CMK (cell line): Measurements from ENCODE around the gene SLC12A8.

Experiments
- DNase-seq: peaks from one replicate; pipeline ENCODE4 v3.0.0-alpha.2; 2010; ENCODE audit warnings: low read depth

The SLC12A8 gene

DNA sequence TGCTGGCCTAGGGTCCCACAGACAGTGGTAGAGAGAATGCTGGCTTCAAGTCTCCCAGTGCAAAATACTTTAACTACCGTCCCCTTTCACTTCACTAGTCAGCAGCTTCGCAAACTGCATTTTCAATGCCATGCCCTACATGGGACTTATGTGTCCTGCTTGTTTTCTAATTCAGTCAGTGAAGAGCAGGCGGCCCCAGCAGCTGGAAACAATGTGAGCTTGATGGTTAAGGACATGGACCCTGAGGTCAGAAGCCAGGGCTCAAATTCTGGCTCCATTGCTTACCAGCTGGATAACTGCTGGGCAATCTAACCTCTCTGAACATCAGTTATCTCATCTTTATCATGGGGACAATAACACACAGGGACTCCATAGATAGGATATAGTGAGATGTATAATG, 58.4 kb downstream of the SLC12A8 start:
- DNase-seq: no peak

DNA sequence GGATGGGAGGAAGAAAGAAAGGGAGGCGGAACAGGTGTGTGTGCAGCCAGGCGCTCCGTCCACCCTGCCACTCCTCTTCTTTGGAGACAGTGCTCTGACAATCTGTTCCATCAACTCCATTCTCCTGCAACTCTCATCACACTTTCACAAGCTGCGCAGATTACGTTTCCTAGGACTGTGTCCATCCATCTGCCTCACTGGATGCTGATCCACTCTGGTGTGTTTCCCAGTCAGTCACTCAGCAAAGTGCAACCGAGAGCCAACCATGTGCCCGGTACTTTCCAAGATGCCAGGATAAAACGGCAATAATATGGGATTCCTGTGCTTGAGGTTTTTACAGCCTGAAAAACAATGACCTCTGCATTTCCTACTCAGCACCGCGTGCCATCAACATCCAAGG, 59.6 kb downstream of the SLC12A8 start:
- no peak for DNase-seq

DNA sequence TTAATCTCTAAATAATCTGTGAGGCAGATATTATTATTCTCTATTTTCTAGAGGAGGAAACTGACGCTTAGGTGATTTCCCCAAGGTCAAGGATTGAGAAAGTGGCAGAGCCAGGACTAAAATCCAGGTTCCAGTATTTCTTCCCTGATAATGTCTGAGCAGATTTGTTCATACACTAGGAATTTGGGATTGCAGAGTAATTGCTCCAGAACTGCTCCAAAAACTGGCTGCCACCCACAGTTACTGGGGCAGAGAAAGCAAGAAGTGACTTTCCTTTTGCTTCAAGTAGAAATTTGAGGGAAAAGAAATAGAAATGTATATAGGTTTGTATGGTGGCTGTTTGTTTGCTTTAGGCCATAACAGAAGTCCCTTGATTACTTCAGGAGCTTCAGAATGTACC, 60.6 kb downstream of the SLC12A8 start:
- no peak for DNase-seq

DNA sequence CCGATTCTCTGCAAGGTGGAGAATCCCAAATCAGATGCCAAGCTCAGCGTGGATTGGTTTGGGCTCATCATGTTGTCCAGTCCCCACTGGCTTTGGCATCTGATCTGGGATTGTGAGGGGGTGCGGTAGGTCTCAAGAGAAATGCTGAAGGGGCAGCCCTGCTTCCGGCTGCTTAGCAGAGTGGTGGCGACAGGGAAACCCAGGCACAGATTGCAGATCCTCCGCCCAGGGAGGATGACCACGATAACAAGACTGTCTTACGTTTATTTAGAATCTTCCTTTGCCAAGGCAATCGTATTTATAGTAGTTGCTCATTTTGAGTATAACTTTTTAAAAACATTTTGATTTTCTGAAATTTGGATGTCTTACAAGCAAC, 61.1 kb downstream of the SLC12A8 start:
- DNase-seq: no peak

DNA sequence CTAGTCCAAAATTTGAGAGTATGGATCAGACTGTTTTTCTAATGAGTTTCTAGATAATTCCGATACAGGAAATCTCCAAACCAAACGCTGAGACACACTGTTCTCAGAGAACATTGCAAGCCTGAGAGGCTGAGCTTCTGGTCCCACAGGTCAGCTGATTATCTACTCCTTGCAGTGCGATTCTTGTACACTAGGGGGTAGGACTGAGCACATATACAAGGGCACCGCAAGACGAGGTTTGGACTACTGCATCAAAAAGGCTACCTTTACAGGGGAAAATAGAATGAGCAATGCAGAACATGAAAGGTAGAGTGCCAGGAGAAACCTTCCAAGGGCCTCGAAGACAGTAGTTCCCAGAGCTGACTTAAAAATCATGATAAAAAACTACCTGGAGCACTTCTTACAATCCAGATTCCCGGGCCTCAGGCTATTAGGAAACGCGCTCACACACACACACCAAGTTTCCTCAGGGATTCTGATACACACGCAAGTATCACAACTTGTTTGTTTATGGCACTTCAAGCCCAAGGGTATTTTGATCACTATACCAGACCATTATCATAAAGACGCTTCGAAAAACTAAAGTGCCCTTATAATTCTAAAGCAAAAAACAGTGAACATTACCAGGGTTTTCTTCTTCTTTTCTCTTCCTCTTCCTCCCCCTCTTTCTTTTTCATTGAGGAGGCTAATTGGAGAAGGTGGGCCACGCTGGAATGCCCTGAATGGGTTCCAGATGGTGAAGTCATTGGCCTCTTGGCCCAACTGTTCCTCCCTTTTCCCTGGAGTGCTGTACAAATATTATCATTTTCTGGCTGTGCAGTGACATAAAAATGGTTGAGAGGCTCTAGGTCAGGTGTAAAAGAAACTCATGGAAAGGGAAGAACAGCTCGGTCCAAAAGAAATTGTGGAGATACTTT, 61.8 kb downstream of the SLC12A8 start:
- DNase-seq: peak; percentile 61

DNA sequence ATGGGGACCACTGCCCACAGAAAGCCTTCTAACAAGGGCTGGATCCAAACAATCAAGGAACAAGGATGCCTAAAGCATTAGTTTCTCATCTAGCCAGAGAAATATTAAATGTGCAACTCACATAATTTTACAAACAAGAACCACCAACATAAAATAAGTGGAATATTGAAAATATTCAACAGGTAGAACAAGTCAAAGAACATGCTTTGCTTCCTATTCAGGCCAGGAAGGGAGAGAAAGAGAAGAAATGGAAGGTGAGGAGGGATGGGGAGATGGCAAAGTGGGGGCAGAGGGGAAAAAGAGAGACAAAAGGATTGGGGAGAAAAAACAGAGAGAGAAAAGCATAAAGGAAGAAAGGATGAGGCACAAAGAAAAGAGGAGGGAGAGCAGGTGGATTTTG, 63.1 kb downstream of the SLC12A8 start:
- no peak for DNase-seq

DNA sequence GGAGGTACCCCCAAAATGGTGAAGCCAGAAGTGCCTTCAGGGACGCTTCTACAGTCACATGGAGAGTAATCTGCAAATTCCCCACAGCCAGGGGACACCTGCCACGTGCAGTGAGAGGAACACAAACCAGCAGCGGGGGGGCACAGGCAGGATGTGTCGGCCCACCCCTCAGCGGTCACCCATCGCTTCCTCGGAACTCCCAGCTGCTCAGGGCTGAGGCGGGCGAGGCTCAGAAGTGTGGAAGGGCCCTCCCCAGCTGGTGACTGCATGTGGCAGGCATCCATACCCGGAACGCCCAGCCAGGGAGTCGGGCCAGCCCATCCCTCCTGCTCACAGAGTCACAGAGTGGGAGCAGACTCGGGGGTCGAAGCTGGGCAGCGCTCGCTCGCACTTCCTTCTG, 63.7 kb downstream of the SLC12A8 start:
- no peak for DNase-seq

DNA sequence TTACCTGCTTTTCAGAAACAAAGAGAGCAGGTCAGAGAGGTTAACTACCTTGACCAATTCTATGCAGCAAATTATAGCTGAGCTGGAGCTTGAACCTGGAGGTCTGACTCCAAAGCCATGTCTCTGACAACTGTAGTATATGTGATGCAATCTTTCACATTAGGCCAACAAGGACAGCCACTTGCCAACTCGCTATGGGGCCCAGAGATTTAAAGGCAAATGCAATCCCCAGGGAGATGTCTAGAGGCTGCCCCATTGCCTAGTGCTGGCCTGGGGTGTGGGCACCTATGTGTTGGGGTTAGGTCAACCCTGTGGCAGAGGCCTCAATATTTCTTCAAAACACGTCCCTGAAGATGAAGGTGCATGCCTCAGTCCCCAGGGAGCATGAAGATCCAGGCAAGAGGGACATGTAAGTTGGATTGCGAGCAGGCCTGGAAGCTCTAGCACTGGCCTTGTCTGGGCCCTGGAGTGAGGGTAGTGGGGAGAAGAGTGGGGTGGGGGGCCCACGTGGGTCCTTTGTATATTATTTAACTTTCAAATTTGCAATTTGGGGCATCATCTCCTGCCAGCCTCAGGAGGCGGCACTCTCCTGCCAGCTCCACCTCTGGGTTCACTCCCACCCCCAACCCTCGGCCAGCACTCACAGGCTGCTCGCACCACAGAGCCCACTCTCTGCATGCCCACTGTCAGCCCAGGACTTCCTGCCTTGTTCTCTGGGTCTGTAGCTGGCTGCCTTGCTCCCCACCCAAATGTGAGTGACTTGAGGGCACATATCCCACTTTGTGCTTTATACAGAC, 64.3 kb downstream of the SLC12A8 start:
- no peak for DNase-seq

DNA sequence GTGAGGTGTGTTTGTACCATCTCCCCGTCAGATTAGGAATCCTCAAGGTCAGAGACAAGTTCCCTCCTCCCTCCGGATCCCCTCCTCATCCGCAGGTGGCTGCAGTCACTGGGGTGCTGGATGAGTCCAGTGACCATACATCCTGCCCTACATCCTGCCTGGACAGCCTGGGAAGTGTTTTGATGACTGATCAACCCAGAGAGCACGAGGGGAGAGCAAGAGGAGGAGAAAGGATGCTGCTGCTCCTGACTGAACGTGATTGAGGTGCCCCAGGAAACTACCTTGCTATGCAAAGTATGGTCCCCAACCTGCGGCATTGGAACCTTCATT, 65.1 kb downstream of the SLC12A8 start:
- no peak for DNase-seq

DNA sequence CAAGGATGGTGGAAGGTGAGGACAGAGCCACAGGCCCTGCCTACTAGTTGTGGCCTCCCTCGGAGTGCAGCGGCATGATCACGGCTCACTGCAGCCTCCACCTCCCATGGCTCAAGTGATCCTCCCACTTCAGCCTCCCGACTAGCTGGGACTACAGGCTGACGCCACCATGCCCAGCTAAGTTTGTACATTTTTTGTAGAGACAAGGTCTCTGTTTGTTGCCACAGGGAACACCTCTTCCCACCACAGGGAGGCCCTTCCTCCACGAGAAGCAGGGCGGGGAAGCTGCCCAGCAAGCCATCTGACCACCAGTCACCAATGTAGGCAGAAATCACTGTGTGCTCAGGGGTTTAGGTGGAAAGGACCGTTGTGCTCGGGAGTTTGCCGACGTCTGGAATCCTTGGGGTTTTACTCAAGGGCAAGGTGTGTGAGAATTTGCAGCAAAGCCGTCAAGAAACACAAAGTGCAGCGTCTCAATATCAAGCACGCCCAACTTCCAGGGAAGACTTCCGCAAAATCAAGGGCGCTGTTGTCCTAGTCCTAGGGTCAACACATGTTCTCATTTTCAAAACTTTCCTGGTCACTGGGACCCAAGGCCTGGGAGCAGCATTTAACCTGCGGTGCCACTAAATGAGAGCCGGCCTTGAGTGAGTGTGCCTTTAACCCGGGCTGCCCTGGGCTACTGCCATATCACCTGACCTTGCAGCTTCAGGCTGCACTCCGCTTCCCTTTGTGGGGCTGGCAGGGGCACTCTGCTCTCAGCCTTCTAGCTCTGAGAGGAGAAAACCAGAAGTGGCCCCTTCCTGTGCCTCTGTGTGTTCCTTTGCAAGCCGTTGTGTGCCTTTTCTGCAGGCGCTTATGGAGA, 65.7 kb downstream of the SLC12A8 start:
- DNase-seq: no peak

DNA sequence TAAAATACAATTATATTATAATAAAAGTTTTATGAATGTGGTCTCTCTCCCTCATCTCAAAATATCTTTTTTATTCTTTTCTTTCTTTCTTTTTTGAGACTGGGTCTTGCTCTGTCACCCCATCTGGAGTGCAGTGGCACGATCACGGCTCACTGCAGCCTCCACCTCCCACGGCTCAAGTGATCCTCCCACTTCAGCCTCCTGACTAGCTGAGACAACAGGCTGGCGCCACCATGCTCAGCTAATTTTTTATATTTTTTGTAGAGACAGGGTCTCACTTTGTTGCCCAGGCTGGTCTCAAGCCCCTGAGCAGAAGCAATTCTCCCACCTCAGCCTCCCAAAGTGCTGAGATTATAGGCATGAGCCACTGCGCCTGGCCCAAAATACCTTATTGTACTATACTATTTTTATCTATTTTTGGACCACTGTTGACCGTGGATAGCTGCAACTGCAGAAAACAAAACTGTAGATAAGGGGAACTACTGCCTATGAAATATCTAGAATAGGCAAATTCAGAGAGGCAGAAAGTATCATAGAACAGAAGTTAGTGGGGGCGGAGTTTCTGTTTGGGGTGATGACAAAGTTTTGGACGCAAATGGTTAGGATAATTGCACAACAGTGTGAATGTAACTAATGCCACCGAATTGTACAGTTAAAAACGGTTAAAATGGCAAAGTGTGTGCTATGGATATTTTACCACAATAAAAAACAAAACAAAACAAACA, 66.6 kb downstream of the SLC12A8 start:
- DNase-seq: no peak

DNA sequence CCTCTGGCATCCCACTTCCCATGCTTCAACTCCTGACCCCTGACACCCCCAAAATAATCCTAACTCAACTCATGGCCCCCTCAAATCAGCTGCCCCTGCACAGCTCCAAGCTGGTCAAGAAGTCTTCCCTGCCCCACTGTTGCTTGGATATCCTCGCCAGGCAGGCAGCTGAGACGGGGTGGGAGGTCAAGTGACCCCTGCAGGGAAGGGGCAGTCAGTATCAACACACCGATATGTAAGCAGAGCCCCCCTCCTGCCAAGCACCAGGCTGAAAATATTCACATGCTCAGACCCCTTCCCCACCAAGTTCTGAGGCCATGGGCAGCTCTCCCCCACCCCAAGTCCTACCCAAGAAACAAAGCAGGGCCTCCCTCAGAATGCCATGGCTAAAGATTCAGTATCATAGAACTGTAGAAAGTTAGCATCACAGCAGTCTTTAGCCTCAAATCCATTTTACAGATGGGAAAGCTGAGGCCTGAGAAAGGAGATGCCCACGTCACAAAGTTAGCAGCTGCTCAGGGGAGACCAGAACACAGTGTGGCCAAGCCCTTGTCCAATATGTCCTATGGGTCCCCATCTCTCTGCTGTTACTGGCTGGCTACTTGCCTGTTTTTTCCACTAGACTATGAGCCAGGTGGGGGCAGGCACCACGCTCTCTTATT, 67.8 kb downstream of the SLC12A8 start:
- no peak for DNase-seq

DNA sequence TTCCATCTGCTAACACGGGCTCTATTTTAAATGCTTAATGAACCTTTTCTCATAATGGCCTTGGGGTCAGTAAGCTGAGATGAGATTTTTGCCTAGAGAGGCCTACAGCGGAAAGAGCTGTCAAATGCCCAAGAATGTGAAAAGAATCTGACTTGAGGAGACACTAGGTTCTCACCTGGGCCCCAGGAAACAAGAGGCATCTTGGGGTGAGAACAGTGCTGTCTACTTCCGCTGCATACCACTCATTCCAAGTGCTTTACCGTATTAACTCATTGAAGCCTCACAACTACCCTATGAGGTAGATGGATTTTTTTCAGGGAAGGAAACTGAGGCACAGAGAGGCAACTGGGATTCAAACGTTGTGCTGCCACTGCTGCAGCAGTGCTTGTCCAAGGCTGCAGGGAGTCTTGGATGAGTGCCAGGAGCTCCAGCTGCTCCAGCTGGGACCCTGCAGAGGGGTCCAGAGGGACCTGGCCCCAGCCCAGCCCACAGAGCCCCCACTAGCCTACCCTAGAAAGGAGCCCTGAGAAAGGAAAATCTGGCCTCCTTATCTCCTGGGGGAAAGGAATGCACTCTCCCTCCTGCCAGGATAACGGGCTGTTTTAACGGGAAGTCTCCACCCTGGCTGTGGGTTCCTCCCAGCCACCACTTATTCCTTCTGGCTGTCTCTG, 68.4 kb downstream of the SLC12A8 start:
- DNase-seq: no peak

DNA sequence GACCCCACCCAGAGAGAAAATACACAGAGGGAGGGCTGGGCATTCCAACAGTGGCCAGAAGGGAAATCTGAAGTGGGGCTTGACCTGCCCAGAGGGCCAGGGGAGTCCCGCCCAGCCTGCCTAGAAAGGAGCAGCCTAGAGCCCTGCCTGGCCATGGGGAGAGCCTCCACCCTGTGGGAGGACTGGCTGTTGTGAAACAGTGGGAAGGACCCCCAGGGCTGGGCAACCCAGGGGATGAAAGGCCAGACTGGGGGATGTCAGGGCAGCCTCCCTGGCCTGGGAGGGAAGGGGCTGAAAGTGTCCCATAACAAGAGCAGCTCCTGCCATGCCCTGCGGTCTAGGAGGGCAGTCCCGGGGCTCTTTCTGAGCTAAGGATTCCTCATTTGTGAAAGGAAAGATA, 69.0 kb downstream of the SLC12A8 start:
- DNase-seq: no peak

DNA sequence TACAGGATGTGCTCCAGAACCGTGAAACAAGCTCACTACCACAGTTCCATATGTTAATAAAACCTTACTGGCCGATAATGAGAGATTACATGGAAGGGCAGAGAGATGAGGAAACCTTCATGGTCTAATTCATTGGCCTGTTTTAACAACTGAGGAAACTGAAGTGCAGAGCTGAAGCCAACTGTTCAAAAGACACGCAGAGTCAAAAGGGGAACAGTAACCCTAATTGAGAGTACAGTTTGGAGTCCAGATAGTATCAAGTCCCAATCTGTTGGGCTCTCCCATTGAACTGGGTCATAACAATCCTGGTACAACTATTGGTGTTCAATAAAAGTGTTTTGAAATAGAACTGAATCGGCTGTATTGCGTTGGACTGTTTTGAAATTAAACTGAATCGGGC, 69.6 kb downstream of the SLC12A8 start:
- no peak for DNase-seq

DNA sequence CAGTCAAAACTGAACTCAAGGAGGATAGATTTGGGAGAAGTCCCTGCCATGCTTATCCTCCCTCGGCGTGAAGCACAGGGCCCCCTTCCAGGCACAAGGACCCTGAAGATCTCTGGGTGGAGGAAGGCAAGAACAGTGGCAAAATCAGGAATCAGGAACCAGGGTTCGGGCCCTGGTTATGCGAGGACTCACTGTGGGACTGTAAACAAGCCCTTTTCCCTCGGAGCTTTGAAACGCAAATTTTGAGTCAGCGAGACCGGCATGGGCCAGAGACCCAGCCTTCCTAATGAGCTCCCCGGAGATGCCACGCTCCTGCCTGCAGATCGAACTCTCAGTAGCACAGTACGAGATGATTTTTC, 70.1 kb downstream of the SLC12A8 start:
- no peak for DNase-seq

DNA sequence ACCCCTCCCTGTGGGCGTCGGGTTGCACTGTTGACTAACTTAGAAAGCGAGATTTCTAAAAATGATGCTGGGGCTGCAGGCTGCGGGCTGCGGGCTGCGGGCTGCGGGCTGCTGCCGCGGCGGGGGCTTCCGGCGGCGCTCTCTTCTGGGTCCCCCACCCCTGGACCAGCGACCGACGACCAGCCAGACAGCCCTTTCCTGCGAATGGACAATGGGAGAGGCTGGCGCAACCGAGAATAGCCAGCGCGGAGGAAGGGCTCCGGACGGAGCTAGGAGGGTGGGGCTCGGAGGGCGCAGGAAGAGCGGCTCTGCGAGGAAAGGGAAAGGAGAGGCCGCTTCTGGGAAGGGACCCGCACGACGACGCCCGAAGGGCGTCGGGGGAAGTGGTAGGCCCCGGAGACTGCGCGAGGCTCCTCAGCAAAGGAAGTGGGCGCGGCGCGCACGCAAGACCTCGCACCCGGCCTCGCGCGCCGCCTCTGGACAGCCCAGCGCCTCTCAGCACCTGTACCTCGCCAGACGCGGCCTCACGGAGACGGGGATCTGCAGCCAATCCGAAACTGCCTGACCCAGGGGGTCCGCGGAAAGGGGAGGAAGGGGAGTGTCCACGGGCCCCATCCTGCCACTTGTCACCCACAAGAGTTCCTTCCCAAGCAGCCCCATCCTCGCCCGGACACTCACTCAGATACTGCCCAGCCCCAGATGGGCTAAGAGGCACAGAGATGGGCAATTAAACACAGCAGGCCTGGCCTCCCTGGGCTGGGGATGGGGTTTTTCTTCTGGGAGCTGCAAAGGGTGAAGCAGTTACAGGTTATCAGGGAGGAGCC, 70.7 kb downstream of the SLC12A8 start:
- peak; percentile 57 for DNase-seq

DNA sequence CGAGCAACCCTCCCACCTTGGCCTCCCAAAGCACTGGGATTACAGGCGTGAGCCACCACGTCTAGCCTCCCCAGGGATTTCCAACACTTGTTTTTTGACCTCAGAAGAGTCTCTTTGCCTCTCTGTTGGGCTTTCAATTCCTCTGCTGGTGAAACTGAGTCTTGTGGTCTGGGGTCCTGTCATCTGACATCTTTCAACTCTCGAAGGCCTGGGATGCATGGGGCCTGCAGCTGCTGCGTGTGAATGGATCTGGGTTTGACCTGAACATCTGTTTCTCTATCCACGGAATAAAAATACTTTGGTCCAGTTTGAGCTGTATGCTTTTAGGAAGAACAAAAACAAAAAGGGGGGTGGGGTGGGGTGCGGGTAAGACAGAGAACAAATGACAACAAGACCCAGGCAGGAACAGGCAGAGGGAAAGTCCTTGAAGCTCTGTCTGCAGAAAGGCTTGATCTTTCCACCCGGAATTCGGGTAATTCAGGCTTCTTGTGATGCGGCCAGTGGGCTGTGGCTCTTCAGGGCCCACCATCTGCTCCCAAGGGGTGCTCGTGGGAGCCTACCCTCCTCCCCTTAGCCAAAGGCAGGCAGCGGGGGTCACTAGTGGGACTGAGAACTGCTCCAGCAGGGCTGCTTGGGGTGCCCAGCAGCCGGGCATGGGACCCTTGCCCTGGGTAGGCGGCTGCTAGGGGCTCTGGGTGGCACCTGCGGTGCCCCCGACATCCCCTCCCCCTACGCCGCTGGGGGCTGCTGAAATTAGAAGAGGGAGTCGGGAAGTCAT, 71.5 kb downstream of the SLC12A8 start:
- no peak for DNase-seq
